Measurements from ENCODE around the gene INSM1.

DNA sequence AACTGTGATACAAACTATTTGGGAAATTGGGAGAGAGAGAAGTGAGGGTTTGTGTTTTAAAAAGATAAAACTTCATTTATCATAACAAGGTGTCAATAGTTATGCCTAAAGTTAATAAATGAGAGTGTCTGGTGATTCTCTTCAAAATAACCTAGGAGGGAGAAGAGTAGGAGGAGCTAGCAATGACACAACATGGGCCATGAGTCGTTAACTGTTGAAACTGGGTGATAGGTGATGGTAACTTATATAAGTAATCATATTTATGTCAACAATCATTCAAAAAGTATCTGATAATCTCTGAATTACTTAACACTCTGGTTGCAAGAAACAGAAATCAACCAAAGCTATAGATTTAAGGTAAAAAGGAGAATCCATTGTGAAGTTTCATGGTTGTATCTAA, 46.8 kb upstream of the INSM1 start:
- TF ChIP-seq, protein P1, sequence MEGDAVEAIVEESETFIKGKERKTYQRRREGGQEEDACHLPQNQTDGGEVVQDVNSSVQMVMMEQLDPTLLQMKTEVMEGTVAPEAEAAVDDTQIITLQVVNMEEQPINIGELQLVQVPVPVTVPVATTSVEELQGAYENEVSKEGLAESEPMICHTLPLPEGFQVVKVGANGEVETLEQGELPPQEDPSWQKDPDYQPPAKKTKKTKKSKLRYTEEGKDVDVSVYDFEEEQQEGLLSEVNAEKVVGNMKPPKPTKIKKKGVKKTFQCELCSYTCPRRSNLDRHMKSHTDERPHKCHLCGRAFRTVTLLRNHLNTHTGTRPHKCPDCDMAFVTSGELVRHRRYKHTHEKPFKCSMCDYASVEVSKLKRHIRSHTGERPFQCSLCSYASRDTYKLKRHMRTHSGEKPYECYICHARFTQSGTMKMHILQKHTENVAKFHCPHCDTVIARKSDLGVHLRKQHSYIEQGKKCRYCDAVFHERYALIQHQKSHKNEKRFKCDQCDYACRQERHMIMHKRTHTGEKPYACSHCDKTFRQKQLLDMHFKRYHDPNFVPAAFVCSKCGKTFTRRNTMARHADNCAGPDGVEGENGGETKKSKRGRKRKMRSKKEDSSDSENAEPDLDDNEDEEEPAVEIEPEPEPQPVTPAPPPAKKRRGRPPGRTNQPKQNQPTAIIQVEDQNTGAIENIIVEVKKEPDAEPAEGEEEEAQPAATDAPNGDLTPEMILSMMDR (conservative IDR thresholded peaks at IDR 0.05 in 1 of 2, IDR thresholded peaks at IDR 0.05 in 1 of 2; ENCODE audit: low read depth in 1 of 2, low read length in 2 of 2) = no peak
- TF ChIP-seq EZH2 (IDR thresholded peaks at IDR 0.05; ENCODE audit: low read length, missing control alignments) = no peak
